Tibial nerve (tissue), 4 donors: ENCODE data around the gene PLA2G2E. TPM values are rescaled to one million over a fixed set of nuclear protein-coding genes. Genes with fewer than 3 reads are reported as not detected.

ENCODE experiments used
- DNase-seq, 2 donors: peaks; one replicate each; pipeline ENCODE4 v3.0.0-alpha.2; 2019; ENCODE audit warnings: low spot score in 2 of 2
- H3K27ac ChIP-seq, 4 donors: fragments of 200-600 bp; sonication (generic) in 3 of 4; one replicate each; pipeline ENCODE4 v1.5.1; 2017 to 2019; ENCODE audit warnings: mild to moderate bottlenecking in 1 of 4
- H3K27me3 ChIP-seq, 2 donors: fragments of 200-600 bp; sonication (generic) in 1 of 2; one replicate each; pipeline versions ENCODE4 v1.5.1 to v1.6.0; 2017 to 2019
- H3K36me3 ChIP-seq, 3 donors: fragments of 200-600 bp; sonication (generic); one replicate each; pipeline ENCODE4 v1.5.1; 2018 to 2019
- H3K4me1 ChIP-seq, 4 donors: fragments of 200-600 bp; sonication (generic) in 3 of 4; one replicate each; pipeline ENCODE4 v1.5.1; 2017 to 2019
- H3K4me3 ChIP-seq, 4 donors: fragments of 200-600 bp; sonication (generic) in 3 of 4; one replicate each; pipeline ENCODE4 v1.5.1; 2017 to 2019; ENCODE audit warnings: mild to moderate bottlenecking in 1 of 4, moderate library complexity in 1 of 4
- H3K9me3 ChIP-seq, 4 donors: fragments of 200-600 bp; sonication (generic) in 3 of 4; one replicate each; pipeline ENCODE4 v1.5.1; 2017 to 2019
- EP300 ChIP-seq, 2 donors: sonication (generic); formaldehyde crosslinking; IDR thresholded peaks; one replicate each; pipeline ENCODE4 v1.6.1; 2017; ENCODE audit warnings: antibody characterized with exemption in 2 of 2, mild to moderate bottlenecking in 1 of 2
- POLR2A ChIP-seq, 2 donors: fragments of 450-650 bp; IDR thresholded peaks; one replicate each; pipeline ENCODE4 v1.6.1; 2017; ENCODE audit warnings: antibody characterized with exemption in 2 of 2, mild to moderate bottlenecking in 2 of 2, moderate library complexity in 2 of 2
- WGBS, 2 donors: methylation state at CpG; one replicate each; pipeline ENCODE4 v1.1.5; 2018; 5-methylcytosine and 5-hydroxymethylcytosine counted together
- total RNA-seq, 4 donors: library from RNA; depleted of rRNA; stranded (reverse); fragments of >200 nt; gene quantifications; one replicate each; pipeline ENCODE4 v1.1.0, GENCODE V29; 2016
- TF ChIP-seq, protein P1 (sequence below), 5 experiments: fragments of 200-600 bp in 3 of 5; fragments of 450-650 bp in 2 of 5; sonication (generic) in 3 of 5; IDR thresholded peaks; one replicate each; pipeline ENCODE4 v1.5.1; 2016 to 2019; ENCODE audit warnings: antibody characterized with exemption in 5 of 5, mild to moderate bottlenecking in 3 of 5, moderate library complexity in 2 of 5

Gene PLA2G2E
- total RNA-seq, 4 donors from 2014 or later = not detected

DNA sequence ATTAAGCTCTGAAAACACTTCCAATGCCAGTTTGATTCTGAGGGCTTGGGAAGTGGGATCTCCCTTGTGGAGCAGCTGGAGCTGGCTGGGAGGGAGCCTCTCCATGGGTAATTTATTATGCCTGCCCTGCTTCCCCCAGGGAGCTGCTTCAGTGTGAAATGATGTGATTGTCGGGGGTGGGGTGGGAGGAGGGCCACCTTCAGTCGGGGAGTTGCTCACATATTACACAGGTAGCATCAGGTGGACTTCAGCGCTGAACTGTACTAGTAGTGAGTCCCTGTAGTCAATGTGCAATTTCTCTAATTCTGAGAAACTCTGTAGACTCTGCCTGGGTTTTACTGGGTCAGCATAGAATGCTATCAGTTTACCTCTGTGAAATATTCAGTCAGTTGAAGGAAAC lies 12.8 kb downstream of the PLA2G2E start:
- Histone ChIP-seq H3K27me3 (no peaks in the 10 kb centered on the region), H3K36me3 (peaks cover 5 to 98% (median 7%) of the 10 kb centered on the region in 3 donors), H3K4me3 (no peak overlapping the region), H3K9me3 (no peaks in the 10 kb centered on the region), H3K4me1 (no peaks in the 10 kb centered on the region), H3K27ac (no peak overlapping the region)
- TF ChIP-seq, protein P1, sequence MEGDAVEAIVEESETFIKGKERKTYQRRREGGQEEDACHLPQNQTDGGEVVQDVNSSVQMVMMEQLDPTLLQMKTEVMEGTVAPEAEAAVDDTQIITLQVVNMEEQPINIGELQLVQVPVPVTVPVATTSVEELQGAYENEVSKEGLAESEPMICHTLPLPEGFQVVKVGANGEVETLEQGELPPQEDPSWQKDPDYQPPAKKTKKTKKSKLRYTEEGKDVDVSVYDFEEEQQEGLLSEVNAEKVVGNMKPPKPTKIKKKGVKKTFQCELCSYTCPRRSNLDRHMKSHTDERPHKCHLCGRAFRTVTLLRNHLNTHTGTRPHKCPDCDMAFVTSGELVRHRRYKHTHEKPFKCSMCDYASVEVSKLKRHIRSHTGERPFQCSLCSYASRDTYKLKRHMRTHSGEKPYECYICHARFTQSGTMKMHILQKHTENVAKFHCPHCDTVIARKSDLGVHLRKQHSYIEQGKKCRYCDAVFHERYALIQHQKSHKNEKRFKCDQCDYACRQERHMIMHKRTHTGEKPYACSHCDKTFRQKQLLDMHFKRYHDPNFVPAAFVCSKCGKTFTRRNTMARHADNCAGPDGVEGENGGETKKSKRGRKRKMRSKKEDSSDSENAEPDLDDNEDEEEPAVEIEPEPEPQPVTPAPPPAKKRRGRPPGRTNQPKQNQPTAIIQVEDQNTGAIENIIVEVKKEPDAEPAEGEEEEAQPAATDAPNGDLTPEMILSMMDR (IDR thresholded peaks at IDR 0.05) = no peak
- TF ChIP-seq EP300 (IDR thresholded peaks at IDR 0.05) = no peak
- no peak for TF ChIP-seq POLR2A (IDR thresholded peaks at IDR 0.05)
- no peak for DNase-seq
- WGBS, 2 donors = 82 to 83% methylated on average over 3 of the region's 3 CpGs

DNA sequence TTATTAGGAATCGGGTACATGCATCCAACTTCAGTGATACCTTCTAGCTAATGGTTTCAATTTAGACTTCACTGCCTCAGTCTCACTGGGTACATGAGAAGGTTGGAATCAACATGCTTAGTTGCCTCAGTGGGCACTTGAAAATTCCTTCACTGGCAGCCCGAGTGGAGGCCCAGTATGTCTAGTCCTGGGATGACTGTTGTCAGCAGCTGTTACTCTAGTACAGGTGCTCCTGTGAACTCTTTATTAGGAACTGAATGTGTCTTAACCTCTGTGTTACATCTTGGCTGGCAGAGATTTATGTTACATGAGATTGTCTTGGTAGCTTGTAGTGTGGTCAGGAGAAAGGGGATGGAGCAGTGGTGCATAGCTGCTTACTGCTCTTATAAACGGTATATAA lies 13.4 kb downstream of the PLA2G2E start:
- no peak for DNase-seq
- no peak for TF ChIP-seq EP300 (IDR thresholded peaks at IDR 0.05)
- TF ChIP-seq, protein P1 (IDR thresholded peaks at IDR 0.05) = no peak
- Histone ChIP-seq H3K4me3 (no peak overlapping the region), H3K36me3 (peaks cover 5 to 98% (median 9%) of the 10 kb centered on the region in 3 donors), H3K4me1 (no peaks in the 10 kb centered on the region), H3K27ac (no peak overlapping the region), H3K27me3 (no peaks in the 10 kb centered on the region), H3K9me3 (no peaks in the 10 kb centered on the region)
- WGBS, 2 donors = 93 to 95% methylated on average over 3 of the region's 3 CpGs

DNA sequence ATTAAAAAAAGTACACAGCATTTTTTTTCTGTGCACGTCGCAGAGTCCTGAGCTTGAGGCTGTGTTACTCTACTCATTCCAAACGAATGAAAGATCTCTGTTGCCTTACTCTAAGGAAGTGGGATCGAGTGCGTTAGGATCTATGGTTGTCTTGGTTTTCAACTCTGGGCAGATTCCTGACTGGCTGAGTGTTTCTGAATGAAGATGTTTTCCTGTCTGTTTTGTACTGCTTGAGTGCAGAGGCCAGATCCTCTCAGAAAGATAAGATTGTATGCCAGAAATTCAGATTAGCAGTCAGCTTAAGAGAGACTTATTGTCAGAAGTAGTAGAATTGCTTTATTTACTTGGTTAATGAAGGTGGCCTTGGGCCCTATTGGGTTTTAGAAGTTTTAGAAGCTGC lies 14.0 kb downstream of the PLA2G2E start:
- Histone ChIP-seq H3K36me3 (peaks cover 5 to 98% (median 14%) of the 10 kb centered on the region in 3 donors), H3K9me3 (no peaks in the 10 kb centered on the region), H3K27me3 (no peaks in the 10 kb centered on the region), H3K4me3 (no peak overlapping the region), H3K27ac (no peak overlapping the region), H3K4me1 (no peaks in the 10 kb centered on the region)
- TF ChIP-seq EP300 (IDR thresholded peaks at IDR 0.05) (no peak), POLR2A (IDR thresholded peaks at IDR 0.05) (no peak)
- TF ChIP-seq, protein P1 (IDR thresholded peaks at IDR 0.05) = no peak
- DNase-seq = no peak
- 90 to 95% methylated on average over 5 of the region's 5 CpGs for WGBS, 2 donors

DNA sequence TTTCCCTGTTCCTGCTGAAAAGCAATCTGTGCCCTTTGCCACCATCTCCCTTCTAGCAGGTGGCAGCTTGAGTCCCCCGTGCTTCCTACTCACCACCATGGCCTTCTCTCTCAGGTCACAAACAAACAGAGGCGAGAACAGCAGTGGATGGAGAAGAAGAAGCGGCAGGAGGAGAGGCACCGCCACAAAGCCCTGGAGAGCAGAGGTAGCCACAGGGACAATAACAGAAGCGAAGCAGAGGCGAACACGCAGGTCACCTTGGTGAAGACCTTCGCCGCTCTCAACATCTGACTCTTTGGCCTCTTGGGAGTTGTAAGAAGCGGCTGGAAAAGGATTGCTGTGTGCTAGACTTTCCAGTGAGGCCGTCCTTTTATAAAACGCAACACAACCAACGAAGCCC lies 16.0 kb downstream of the PLA2G2E start:
- no peak for DNase-seq
- TF ChIP-seq EP300 (IDR thresholded peaks at IDR 0.05) = no peak
- no peak for TF ChIP-seq POLR2A (IDR thresholded peaks at IDR 0.05)
- TF ChIP-seq, protein P1 (IDR thresholded peaks at IDR 0.05) = no peak
- no peak overlapping the region for H3K27ac ChIP-seq
- peaks cover 5 to 96% (median 16%) of the 10 kb centered on the region in 3 donors for H3K36me3 ChIP-seq
- no peaks in the 10 kb centered on the region for H3K4me1 ChIP-seq
- 88 to 93% methylated on average over 13 of the region's 13 CpGs for WGBS, 2 donors
- H3K4me3 ChIP-seq = no peak overlapping the region
- H3K27me3 ChIP-seq = no peaks in the 10 kb centered on the region
- H3K9me3 ChIP-seq = no peaks in the 10 kb centered on the region

DNA sequence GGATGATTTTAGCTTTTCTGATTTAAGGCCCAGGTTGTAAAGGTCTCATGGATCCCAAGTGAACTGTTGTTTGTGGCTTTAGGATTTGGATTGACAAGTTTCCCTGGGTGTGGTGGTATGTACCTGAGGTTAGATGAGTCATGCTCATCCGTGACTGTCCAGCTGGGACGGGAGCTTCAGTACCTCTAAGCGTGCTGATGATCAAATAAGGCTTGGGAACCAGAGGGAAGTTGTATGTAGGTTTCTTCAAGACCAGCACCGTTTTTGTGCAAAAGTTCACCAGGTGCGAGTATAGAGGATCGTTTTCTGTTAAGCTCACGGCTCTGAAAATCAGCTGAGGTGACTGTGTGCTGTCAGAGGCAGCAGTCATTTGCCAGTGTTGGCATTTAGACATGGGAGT lies 19.8 kb downstream of the PLA2G2E start:
- WGBS, 2 donors = 95 to 96% methylated on average over 7 of the region's 7 CpGs
- Histone ChIP-seq H3K4me1 (no peaks in the 10 kb centered on the region), H3K27ac (no peak overlapping the region), H3K9me3 (no peaks in the 10 kb centered on the region), H3K27me3 (no peaks in the 10 kb centered on the region), H3K36me3 (peaks cover 0 to 90% (median 19%) of the 10 kb centered on the region in 3 donors), H3K4me3 (no peak overlapping the region)
- TF ChIP-seq EP300 (IDR thresholded peaks at IDR 0.05) (no peak), POLR2A (IDR thresholded peaks at IDR 0.05) (no peak)
- TF ChIP-seq, protein P1 (IDR thresholded peaks at IDR 0.05) = no peak
- DNase-seq = no peak
